Hematopoietic multipotent progenitor cell (in vitro differentiated cells): ENCODE results near the gene ST8SIA6. TPM values are rescaled to one million over a fixed set of nuclear protein-coding genes. Genes with fewer than 3 reads are reported as not detected.
A peak's percentile ranks its signal among the peaks of the same experiment; 100 is the strongest.
"Not testable (repeated sequence)": the region's sequence is repeated elsewhere in the genome, so short reads cannot be mapped to it uniquely, and the experiment has no call there.

Experiments
- DNase-seq, 3 donors: peaks; one replicate each; pipeline ENCODE4 v3.0.0-alpha.2; 2011 to 2015; ENCODE audit warnings: low read depth in 2 of 3, low spot score in 2 of 3
- total RNA-seq: library from RNA; depleted of rRNA; stranded (reverse); fragments of >200 nt; gene quantifications from one replicate; pipeline ENCODE4 v1.2.3, GENCODE V29; 2012

The ST8SIA6 gene
- total RNA-seq: 38.0 TPM

- DNase-seq: peak; percentile 31 to 74 (median 72)
These were observed at the start of gene ST8SIA6 for GRCh38 chr10:17454161-17455014. Gene ST8SIA6 (minus strand): TSS chr10:17454595. CDS start chr10:17454255, 340 bp downstream.

GRCh38 chr10:17503795-17504194 is 49.4 kb upstream of the ST8SIA6 start:
- DNase-seq: no peak

- DNase-seq: no peak
These were observed 48.4 kb upstream of the ST8SIA6 start for GRCh38 chr10:17502814-17503213.

- not testable (repeated sequence) for DNase-seq
These were observed 44.6 kb upstream of the ST8SIA6 start for GRCh38 chr10:17499014-17499413.

- DNase-seq: no peak
These were observed 43.1 kb upstream of the ST8SIA6 start for GRCh38 chr10:17497446-17498030.

GRCh38 chr10:17494626-17495260 is 40.3 kb upstream of the ST8SIA6 start:
- peak in 1 of 3 donors; percentile 48 for DNase-seq

- no peak for DNase-seq
These were observed 34.5 kb upstream of the ST8SIA6 start for GRCh38 chr10:17488848-17489247.

- no peak for DNase-seq
These were observed 28.7 kb upstream of the ST8SIA6 start for GRCh38 chr10:17483079-17483478.

- peak in 1 of 3 donors; percentile 82 for DNase-seq
These were observed 25.4 kb upstream of the ST8SIA6 start for GRCh38 chr10:17479822-17480221.

- DNase-seq: no peak
These were observed 24.7 kb upstream of the ST8SIA6 start for GRCh38 chr10:17479015-17479615.

- DNase-seq: no peak
These were observed 21.7 kb upstream of the ST8SIA6 start for GRCh38 chr10:17476073-17476472.

GRCh38 chr10:17475661-17476060 is 21.3 kb upstream of the ST8SIA6 start:
- no peak for DNase-seq

- peak in 2 of 3 donors; percentile 53 to 61 for DNase-seq
These were observed 20.4 kb upstream of the ST8SIA6 start for GRCh38 chr10:17474595-17475323.

- DNase-seq: peak in 1 of 3 donors; percentile 58
These were observed 19.0 kb upstream of the ST8SIA6 start for GRCh38 chr10:17473228-17473950.

- peak in 1 of 3 donors; percentile 60 for DNase-seq
These were observed 18.3 kb upstream of the ST8SIA6 start for GRCh38 chr10:17472481-17473227.

- DNase-seq: no peak
These were observed 15.9 kb upstream of the ST8SIA6 start for GRCh38 chr10:17470246-17470645.

GRCh38 chr10:17465328-17466125 is 11.1 kb upstream of the ST8SIA6 start:
- DNase-seq: no peak

- peak in 1 of 3 donors; percentile 54 for DNase-seq
These were observed 10.2 kb upstream of the ST8SIA6 start for GRCh38 chr10:17464545-17464944.
